ENCODE results near the gene GPSM3. TPM values are rescaled to one million over a fixed set of nuclear protein-coding genes. Genes with fewer than 3 reads are reported as not detected.

The GPSM3 gene
- total and polyA plus RNA-seq, 2 donors from 2014 or later = 6.2 to 28.1 TPM

GRCh38 chr6:32203426-32204267 lies 11.2 kb upstream of the GPSM3 start:
- Histone ChIP-seq H3K4me1 (ENCODE audit: control insufficient read depth in 2 of 3, insufficient read depth in 2 of 3, low read depth in 1 of 3, low read length in 3 of 3) (no peaks in the 10 kb centered on the region), H3K4me3 (ENCODE audit: low read length in 3 of 3) (no peak overlapping the region), H3K9ac (ENCODE audit: low read length in 3 of 3) (no peak overlapping the region), H3K27ac (ENCODE audit: low read depth in 2 of 2, low read length in 2 of 2) (no peak overlapping the region), H3K36me3 (ENCODE audit: control insufficient read depth in 2 of 3, insufficient read depth in 3 of 3, low read length in 3 of 3) (no peaks in the 10 kb centered on the region), H3K9me3 (ENCODE audit: control insufficient read depth in 2 of 3, insufficient read depth in 1 of 3, low read length in 3 of 3) (no peaks in the 10 kb centered on the region), H3K27me3 (ENCODE audit: control insufficient read depth, insufficient read depth, low read length) (no peaks in the 10 kb centered on the region)
- FAIRE-seq (no peak), DNase-seq (peak; percentile 23 to 54 (median 49))
- intact Hi-C loops (cut with DNase I) = no loop called here
- no peak for TF ChIP-seq CTCF (IDR thresholded peaks at IDR 0.05; ENCODE audit: borderline replicate concordance, extremely low read depth, insufficient read depth)

GRCh38 chr6:32202186-32202585 lies 9.7 kb upstream of the GPSM3 start:
- TF ChIP-seq CTCF (IDR thresholded peaks at IDR 0.05; ENCODE audit: borderline replicate concordance, extremely low read depth, insufficient read depth) = no peak
- H3K9me3 ChIP-seq (ENCODE audit: control insufficient read depth in 2 of 3, insufficient read depth in 1 of 3, low read length in 3 of 3) = no peaks in the 10 kb centered on the region
- peaks cover 0 to 3% (median 2%) of the 10 kb centered on the region in 3 donors for H3K4me1 ChIP-seq (ENCODE audit: control insufficient read depth in 2 of 3, insufficient read depth in 2 of 3, low read depth in 1 of 3, low read length in 3 of 3)
- DNase-seq = peak in 2 of 5 donors; percentile 32 to 57
- no peak for FAIRE-seq
- no peaks in the 10 kb centered on the region for H3K36me3 ChIP-seq (ENCODE audit: control insufficient read depth in 2 of 3, insufficient read depth in 3 of 3, low read length in 3 of 3)
- H3K4me3 ChIP-seq (ENCODE audit: low read length in 3 of 3) = no peak overlapping the region
- intact Hi-C loops (cut with DNase I) = no loop called here
- no peak overlapping the region for H3K27ac ChIP-seq (ENCODE audit: low read depth in 2 of 2, low read length in 2 of 2)
- H3K9ac ChIP-seq (ENCODE audit: low read length in 3 of 3) = no peak overlapping the region
- H3K27me3 ChIP-seq (ENCODE audit: control insufficient read depth, insufficient read depth, low read length) = no peaks in the 10 kb centered on the region

- Histone ChIP-seq H3K4me3 (ENCODE audit: low read length in 3 of 3) (no peak overlapping the region), H3K9ac (ENCODE audit: low read length in 3 of 3) (no peak overlapping the region), H3K4me1 (ENCODE audit: control insufficient read depth in 2 of 3, insufficient read depth in 2 of 3, low read depth in 1 of 3, low read length in 3 of 3) (peaks cover 0 to 10% (median 10%) of the 10 kb centered on the region in 3 donors), H3K36me3 (ENCODE audit: control insufficient read depth in 2 of 3, insufficient read depth in 3 of 3, low read length in 3 of 3) (no peaks in the 10 kb centered on the region), H3K27me3 (ENCODE audit: control insufficient read depth, insufficient read depth, low read length) (no peaks in the 10 kb centered on the region), H3K9me3 (ENCODE audit: control insufficient read depth in 2 of 3, insufficient read depth in 1 of 3, low read length in 3 of 3) (no peaks in the 10 kb centered on the region), H3K27ac (ENCODE audit: low read depth in 2 of 2, low read length in 2 of 2) (no peak overlapping the region)
- DNase-seq (peak in 2 of 5 donors; percentile 36 to 43), FAIRE-seq (no peak)
- TF ChIP-seq CTCF (IDR thresholded peaks at IDR 0.05; ENCODE audit: borderline replicate concordance, extremely low read depth, insufficient read depth) = no peak
- intact Hi-C loops (cut with DNase I) = no loop called here
These were observed 8.4 kb upstream of the GPSM3 start for GRCh38 chr6:32200711-32201475.

All from kidney (tissue), 14 donors.